Activated T-helper 17 cell treated with anti-CD3 and anti-CD28 coated beads, Interleukin-2, amount 50 U/mL, for 72 hours (primary cell): ENCODE measurements around the gene SIAH1. TPM values are rescaled to one million over a fixed set of nuclear protein-coding genes. Genes with fewer than 3 reads are reported as not detected.
"Not testable (repeated sequence)": the region's sequence is repeated elsewhere in the genome, so short reads cannot be mapped to it uniquely, and the experiment has no call there.

ENCODE experiments used
- ATAC-seq: fragments of 150-1000 bp; cut with Tn5 transposase; replicated peaks from 2 replicates; pipeline ENCODE4 v1.10.0; 2021; ENCODE audit warnings: mild to moderate bottlenecking, moderate library complexity
- H3K27ac Mint-ChIP-seq: one replicate; pipeline ENCODE4 v1.8.0; 2022; ENCODE audit warnings: mixed read lengths
- H3K27me3 Mint-ChIP-seq: one replicate; pipeline ENCODE4 v1.8.0; 2022; ENCODE audit warnings: mixed read lengths
- H3K36me3 Mint-ChIP-seq: one replicate; pipeline ENCODE4 v1.8.0; 2022; ENCODE audit warnings: low read depth, mild to moderate bottlenecking, mixed read lengths
- H3K4me1 Mint-ChIP-seq: one replicate; pipeline ENCODE4 v1.8.0; 2022; ENCODE audit warnings: mixed read lengths
- H3K4me3 Mint-ChIP-seq: one replicate; pipeline ENCODE4 v1.8.0; 2022; ENCODE audit warnings: mild to moderate bottlenecking, mixed read lengths
- H3K9me3 Mint-ChIP-seq: one replicate; pipeline ENCODE4 v1.8.0; 2022; ENCODE audit warnings: mixed read lengths
- total RNA-seq, 2 donors: library from RNA; stranded (reverse); gene quantifications; one replicate each; pipeline ENCODE4 v1.2.3, GENCODE V29; 2022

The SIAH1 gene, protein sequence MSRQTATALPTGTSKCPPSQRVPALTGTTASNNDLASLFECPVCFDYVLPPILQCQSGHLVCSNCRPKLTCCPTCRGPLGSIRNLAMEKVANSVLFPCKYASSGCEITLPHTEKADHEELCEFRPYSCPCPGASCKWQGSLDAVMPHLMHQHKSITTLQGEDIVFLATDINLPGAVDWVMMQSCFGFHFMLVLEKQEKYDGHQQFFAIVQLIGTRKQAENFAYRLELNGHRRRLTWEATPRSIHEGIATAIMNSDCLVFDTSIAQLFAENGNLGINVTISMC
- total RNA-seq = 10 to 100 TPM; 15.0 to 16.5 TPM

DNA sequence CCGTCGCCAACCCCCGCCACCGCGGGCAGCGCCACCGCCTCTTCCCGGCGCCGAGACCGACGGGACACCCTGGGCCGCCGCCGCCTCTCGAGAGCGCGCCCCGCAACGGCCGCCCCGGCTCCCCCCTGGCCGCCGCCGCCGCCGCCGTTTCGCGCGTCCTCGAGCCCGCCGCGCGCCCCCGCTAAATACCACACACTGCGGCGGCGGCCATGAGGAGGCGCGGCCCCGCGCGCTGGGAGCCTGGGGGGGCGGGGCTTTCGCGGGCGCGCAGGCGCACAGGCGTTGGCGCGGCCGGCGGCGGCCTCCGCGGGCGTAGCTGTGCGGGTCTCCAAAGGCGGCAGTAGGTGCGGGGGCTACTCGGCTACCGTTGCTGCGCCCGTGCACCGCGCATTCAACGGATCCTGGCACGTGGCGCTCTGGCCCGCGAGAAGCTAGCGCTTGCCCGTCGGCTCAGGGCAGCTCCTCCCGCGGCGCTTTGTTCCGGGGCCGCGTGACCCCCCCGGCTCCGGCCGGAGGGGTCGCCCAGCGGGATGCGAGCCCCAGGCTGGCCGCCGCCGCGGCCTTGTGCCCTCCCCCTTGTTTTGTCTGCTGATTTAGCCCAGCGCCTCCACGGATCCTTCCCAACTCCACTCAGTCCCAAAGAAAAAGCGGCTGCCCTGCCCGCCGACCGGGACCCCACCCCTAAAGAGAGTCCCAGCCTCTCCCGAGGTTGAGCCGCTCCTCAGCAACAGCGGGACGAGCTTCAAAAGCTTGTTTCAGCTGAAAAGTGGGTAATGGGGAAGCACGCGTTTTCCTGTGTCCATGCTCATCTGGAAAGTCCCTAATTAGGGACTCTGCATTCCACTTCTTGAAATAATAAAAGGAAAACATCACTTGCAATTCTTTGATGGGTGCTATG lies at the start of gene SIAH1:
TSS of gene SIAH1 (minus strand) at position 161 of the 898 bp plus-strand sequence. CDS start 22,985 bp downstream, outside the sequence.
- Mint-ChIP-seq H3K36me3 (peaks cover 10% of the 10 kb centered on the region), H3K27ac (peak within 1 kb of the TSS; percentile 93), H3K27me3 (no peaks in the 10 kb centered on the region), H3K9me3 (no peaks in the 10 kb centered on the region), H3K4me1 (peaks cover 22% of the 10 kb centered on the region), H3K4me3 (peak within 1 kb of the TSS; percentile 97)
- peak; percentile 87 for ATAC-seq

DNA sequence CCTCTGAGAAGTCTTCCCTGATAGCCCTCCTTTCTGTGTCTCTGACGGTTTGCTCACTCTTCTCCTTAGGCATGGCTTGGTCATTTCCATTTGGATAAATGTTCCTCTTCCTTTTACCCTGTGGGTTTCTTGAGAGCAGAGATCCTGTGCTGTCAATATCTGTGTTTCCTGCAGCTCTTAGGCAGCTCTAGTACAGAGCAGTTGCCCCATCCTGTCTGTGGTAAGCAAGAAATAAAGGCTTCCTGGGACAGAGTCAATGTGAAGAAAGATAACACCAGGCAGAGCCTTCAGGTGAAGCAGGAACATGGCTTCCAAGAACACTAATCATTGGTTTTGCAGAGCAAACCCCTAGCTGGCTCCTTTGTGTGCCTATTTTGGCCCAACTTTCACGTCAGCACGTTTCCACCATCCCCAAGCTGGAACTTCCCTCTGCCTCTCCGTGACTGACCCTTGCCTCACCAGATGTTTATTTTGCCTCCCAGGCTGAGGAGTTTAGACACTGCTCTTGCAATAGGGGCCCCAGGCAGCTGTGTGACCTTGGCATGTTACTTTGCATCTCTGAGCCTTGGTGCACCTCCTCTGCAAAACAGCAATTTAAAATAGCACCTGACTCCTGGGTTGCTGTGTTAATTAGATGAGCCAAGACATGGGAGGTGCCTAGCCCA lies 49.6 kb upstream of the SIAH1 start:
- no peaks in the 10 kb centered on the region for H3K4me1 Mint-ChIP-seq
- H3K36me3 Mint-ChIP-seq = no peaks in the 10 kb centered on the region
- H3K4me3 Mint-ChIP-seq = no peak overlapping the region
- no peaks in the 10 kb centered on the region for H3K9me3 Mint-ChIP-seq
- ATAC-seq = no peak
- H3K27me3 Mint-ChIP-seq = peaks cover 4% of the 10 kb centered on the region
- H3K27ac Mint-ChIP-seq = no peak overlapping the region

DNA sequence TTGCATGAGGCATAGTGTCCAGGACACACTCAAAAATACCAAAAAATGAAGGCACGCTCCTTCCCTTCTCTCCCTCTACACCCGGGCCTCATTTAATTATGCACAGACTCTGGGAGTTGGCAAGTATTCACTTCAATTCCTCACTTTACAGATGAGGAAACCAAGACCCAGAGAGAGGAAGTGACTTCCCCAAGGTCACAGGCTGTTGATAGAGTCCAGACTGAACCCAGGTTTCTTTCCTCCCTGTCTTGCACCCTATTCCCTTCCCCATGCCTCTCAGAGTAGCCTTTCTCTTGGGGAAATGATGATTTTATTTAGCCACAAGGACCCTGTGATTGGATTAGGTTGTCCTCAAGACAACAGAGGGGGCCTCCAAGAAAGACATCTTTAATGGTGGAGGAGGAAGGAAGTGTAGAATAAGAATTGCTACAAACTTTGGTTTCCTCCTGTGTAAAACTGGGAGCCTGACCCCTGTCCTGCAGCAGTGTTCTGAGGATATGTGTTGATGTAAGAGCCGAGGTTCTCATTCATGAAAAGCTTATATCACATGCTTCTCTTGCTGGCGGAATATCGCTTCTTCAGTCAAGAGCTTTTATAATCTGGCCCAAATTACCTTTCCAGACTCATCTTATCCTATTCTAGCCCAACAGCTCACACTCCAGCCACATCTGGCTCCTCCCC lies 48.8 kb upstream of the SIAH1 start:
- H3K27me3 Mint-ChIP-seq = peaks cover 4% of the 10 kb centered on the region
- no peaks in the 10 kb centered on the region for H3K4me1 Mint-ChIP-seq
- no peak for ATAC-seq
- H3K36me3 Mint-ChIP-seq = no peaks in the 10 kb centered on the region
- H3K9me3 Mint-ChIP-seq = no peaks in the 10 kb centered on the region
- H3K4me3 Mint-ChIP-seq = no peak overlapping the region
- peak overlapping the region; percentile 53 for H3K27ac Mint-ChIP-seq

DNA sequence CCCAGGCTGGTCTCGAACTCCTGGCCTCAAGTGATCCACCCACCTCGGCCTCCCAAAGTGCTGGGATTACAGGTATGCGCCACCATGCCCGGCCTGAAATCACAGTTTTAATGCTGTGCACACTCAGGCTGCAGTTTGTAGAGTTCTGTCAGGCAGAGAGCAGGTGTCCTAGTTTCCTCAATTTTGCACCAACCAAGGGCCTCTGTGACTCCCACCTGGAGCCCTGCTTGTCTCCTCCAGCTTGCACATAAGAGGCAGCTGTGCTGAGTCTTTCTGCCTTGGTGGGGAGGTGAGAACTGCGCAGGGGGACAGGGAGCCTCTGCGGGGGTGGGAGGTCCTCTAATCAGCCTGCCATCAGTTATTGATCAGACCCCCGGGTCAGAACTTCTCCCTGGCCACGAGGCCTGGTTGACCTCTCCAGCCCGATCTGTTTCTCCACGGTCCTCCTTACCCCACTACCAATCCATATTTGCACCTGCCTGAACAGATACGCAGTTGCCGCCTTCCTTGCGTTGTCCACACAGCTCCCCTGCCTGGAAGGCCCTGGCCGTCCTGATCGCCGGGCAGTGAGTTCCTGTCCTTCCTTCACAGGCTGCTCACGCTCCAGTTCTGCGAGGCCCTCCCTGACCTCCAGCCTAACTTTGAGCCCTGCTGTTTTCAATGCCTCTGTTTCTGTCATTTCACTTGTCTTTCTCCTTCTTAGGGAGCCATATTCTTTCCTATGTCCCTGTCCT lies 48.1 kb upstream of the SIAH1 start:
- H3K27ac Mint-ChIP-seq = peak overlapping the region; percentile 53

DNA sequence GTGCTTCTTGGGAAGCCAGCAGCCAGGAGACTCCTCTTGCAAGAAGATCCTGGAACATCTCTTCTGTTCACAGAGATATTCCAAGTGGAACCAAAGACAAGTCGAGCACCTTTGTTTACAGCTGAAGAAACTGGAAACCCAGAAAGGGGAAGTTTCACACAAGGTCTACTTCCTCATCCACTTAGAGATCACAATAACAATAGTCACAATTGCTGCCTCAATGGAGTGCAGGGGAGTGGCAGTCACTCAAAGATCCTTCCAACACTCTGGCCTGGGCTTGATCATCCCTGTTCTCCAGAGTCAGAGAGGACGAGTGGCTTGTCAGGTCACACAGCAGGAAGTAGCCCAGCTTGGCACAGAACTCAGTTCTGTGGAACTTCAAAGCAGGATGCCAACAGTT lies 46.9 kb upstream of the SIAH1 start:
- no peaks in the 10 kb centered on the region for H3K4me1 Mint-ChIP-seq
- H3K27ac Mint-ChIP-seq = no peak overlapping the region
- H3K27me3 Mint-ChIP-seq = peaks cover 7% of the 10 kb centered on the region
- no peaks in the 10 kb centered on the region for H3K9me3 Mint-ChIP-seq
- H3K4me3 Mint-ChIP-seq = no peak overlapping the region
- no peaks in the 10 kb centered on the region for H3K36me3 Mint-ChIP-seq
- no peak for ATAC-seq

More for the DNA sequence above, 48.1 kb upstream of the SIAH1 start:
- no peak for ATAC-seq
- H3K9me3 Mint-ChIP-seq = no peaks in the 10 kb centered on the region
- no peaks in the 10 kb centered on the region for H3K4me1 Mint-ChIP-seq
- H3K36me3 Mint-ChIP-seq = no peaks in the 10 kb centered on the region
- H3K4me3 Mint-ChIP-seq = no peak overlapping the region
- peaks cover 4% of the 10 kb centered on the region for H3K27me3 Mint-ChIP-seq

DNA sequence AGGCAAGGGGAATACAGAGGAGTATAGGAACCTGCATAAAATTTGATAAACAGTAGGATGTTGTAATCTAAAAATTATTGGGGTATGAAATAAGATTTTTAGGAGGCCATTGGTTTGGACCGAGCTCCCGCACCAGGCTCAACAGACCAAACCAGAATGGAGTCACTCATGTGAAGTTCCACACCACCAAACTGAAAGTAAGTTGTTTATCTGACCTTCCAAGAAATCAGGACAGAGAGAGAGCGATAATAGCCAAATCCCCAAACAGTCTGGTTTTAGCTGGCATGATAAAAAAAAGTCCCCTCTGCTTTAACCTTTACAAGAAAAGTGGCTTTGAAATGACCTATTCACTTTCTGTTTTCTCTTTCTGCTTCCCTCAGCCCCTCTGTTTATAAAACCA lies 45.7 kb upstream of the SIAH1 start:
- Mint-ChIP-seq H3K4me3 (no peak overlapping the region), H3K27me3 (peaks cover 4% of the 10 kb centered on the region), H3K9me3 (no peaks in the 10 kb centered on the region), H3K36me3 (no peaks in the 10 kb centered on the region), H3K27ac (no peak overlapping the region), H3K4me1 (no peaks in the 10 kb centered on the region)
- no peak for ATAC-seq

DNA sequence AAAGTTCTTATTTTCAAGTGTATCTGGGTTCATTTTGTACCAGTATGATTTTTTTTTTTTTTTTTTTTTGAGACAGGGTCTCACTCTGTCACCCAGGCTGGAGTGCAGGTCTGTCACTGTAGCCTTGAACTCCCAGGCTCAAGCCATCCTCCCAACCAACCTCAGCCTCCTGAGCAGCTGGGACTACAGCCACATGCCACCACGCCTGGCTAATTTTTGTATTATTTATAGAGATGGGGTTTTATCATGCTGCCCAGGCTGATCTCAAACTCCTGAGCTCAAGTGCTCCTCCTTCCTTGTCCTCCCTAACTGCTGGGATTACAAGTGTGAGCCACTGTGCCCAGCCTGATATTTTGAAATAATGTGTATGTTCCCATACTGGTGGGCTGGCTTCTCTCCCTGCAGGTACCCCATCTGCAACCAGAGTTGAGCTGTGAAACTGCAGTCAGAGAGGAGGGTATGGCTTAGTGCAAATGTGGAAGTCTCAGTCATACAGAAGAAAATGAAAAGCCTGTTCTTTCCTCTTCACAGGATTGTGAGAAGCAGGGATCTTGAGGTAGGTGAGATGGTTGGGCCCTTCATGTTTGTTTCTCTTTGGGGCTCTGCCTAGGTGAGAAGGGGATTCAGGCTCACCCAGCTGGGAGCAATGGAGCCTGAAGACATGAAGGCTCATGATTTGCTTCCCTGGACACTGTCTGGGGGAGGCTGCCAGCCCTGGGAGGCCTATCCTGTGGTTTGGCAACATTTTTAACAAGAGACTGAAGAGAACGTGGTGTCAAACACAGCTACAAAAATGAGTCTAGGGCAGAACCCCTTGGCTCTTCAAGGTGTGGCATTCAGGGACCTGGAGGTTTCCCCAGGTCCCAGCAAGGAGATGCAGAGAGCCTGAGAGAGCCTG lies 41.3 kb upstream of the SIAH1 start:
- no peak for ATAC-seq
- no peak overlapping the region for H3K27ac Mint-ChIP-seq
- H3K9me3 Mint-ChIP-seq = no peaks in the 10 kb centered on the region
- no peaks in the 10 kb centered on the region for H3K36me3 Mint-ChIP-seq
- no peak overlapping the region for H3K4me3 Mint-ChIP-seq
- H3K4me1 Mint-ChIP-seq = no peaks in the 10 kb centered on the region
- H3K27me3 Mint-ChIP-seq = peaks cover 4% of the 10 kb centered on the region

DNA sequence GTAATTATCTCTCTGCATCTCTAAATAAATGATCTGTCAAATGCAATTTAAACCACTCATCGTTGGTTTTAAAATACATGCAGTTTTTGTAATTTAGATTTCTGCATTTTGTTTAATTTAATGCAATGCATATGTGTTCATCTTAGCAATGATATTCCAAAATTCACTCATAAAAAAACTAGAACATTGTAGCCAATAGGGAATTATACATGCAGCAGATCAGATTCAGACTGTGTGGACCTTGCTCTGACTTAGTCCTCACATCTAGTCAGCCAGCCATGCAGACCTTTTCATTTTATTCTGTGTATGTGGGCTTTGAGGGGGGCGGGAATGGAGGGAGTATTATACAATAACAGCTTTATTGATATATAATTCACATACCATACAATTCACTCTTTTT lies 37.3 kb upstream of the SIAH1 start:
- ATAC-seq = no peak
- Mint-ChIP-seq H3K27me3 (peaks cover 3% of the 10 kb centered on the region), H3K9me3 (no peaks in the 10 kb centered on the region), H3K36me3 (no peaks in the 10 kb centered on the region), H3K4me1 (no peaks in the 10 kb centered on the region), H3K4me3 (no peak overlapping the region), H3K27ac (no peak overlapping the region)

DNA sequence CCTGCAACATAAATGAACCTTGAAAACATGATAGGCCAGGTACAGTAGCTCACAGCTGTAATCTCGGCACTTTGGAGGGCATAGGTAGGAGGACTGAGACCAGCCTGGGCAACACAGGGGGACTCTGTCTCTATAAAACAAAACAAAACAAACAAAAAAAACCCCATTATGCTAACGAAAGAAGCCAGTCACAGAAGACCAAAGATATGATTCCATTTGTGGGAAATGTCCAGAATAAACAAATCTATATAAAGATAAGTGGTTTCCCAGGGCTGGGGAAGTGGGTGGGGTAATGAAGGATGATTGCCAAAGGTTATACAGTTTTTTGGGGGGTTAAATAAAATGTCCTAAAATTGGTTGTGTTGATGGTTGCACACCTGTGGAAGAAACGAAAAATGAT lies 36.5 kb upstream of the SIAH1 start:
- H3K4me3 Mint-ChIP-seq = no peak overlapping the region
- no peaks in the 10 kb centered on the region for H3K36me3 Mint-ChIP-seq
- ATAC-seq = no peak
- no peak overlapping the region for H3K27ac Mint-ChIP-seq
- no peaks in the 10 kb centered on the region for H3K4me1 Mint-ChIP-seq
- no peaks in the 10 kb centered on the region for H3K27me3 Mint-ChIP-seq
- no peaks in the 10 kb centered on the region for H3K9me3 Mint-ChIP-seq

DNA sequence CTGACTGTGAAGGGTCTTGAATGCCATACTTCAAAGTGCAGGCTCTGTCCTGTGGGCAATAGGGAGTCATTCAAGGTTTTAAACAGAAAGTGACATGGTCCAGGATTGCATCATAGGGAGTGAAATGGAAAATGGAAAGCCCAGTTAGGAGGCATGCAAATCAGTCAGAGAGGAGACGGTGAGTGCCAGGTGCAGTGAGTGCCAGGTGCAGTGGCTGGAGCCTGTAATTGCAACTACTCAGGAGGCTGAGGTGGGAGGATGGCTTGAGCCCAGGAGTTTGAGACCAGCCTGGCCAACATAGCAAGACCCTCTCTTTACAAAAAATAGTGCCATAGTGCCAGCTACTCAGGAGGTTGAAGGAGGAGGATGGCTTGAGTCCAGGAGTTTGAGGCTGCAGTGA lies 35.2 kb upstream of the SIAH1 start:
- no peak overlapping the region for H3K27ac Mint-ChIP-seq
- no peak for ATAC-seq
- H3K27me3 Mint-ChIP-seq = no peaks in the 10 kb centered on the region
- H3K4me3 Mint-ChIP-seq = no peak overlapping the region
- no peaks in the 10 kb centered on the region for H3K9me3 Mint-ChIP-seq
- no peaks in the 10 kb centered on the region for H3K36me3 Mint-ChIP-seq
- H3K4me1 Mint-ChIP-seq = no peaks in the 10 kb centered on the region

DNA sequence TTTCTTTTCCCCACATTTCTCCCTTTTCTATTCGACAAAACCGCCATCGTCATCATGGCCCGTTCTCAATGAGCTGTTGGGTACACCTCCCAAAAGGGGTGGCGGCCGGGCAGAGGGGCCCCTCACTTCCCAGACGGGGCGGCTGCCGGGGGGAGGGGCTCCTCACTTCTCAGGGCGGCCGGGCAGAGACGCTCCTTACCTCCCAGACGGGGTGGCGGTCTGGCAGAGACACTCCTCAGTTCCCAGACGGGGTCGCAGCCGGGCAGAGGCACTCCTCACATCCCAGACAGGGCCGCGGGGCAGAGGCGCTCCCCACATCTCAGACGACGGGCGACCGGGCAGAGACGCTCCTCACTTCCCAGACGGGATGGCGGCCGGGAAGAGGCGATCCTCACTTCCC lies 31.4 kb upstream of the SIAH1 start:
- H3K27ac Mint-ChIP-seq, H3K4me3 Mint-ChIP-seq, H3K9me3 Mint-ChIP-seq, H3K36me3 Mint-ChIP-seq, H3K27me3 Mint-ChIP-seq, ATAC-seq, H3K4me1 Mint-ChIP-seq: not testable (repeated sequence)

DNA sequence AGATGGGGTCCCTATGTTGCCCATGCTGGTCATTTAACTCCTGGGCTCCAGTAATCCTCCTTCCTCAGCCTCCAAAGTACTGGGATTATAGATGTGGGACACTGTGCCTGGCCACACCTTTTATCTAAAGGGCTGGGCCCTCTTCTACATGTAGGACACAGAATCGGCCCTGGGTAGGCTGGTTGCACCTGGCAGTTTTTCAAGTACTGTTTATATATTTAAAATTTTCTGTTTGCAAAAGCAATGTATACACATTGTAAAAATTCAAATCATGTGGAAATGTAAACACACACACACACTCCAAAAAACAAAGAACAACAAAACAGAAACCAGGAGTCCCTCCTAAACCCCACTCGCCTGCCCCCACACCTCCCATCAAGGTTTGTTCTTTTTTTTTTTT lies 28.1 kb upstream of the SIAH1 start:
- no peak overlapping the region for H3K27ac Mint-ChIP-seq
- peak overlapping the region; percentile 42 for H3K4me3 Mint-ChIP-seq
- H3K4me1 Mint-ChIP-seq = peaks cover 5% of the 10 kb centered on the region
- no peaks in the 10 kb centered on the region for H3K27me3 Mint-ChIP-seq
- no peak for ATAC-seq
- no peaks in the 10 kb centered on the region for H3K9me3 Mint-ChIP-seq
- H3K36me3 Mint-ChIP-seq = no peaks in the 10 kb centered on the region
